Neural crest cell (in vitro differentiated cells): Measurements from ENCODE around the gene CTPS1. TPM values are rescaled to one million over a fixed set of nuclear protein-coding genes. Genes with fewer than 3 reads are reported as not detected.
A peak's percentile ranks its signal among the peaks of the same experiment; 100 is the strongest.

ENCODE experiments used
- DNase-seq: peaks from one replicate; pipeline ENCODE4 v3.0.0; 2021; ENCODE audit warnings: low read depth, mixed read lengths, low spot score
- H3K27ac Mint-ChIP-seq: one replicate; pipeline ENCODE4 v1.8.0; 2021; ENCODE audit warnings: mild to moderate bottlenecking, mixed read lengths; ENCODE audit not compliant: unreplicated experiment
- H3K27me3 Mint-ChIP-seq: 2 replicates; pipeline ENCODE4 v1.8.0; 2021; ENCODE audit warnings: low read depth, mild to moderate bottlenecking, mixed read lengths
- H3K36me3 Mint-ChIP-seq: 2 replicates; pipeline ENCODE4 v1.8.0; 2021; ENCODE audit warnings: low read depth, mild to moderate bottlenecking, mixed read lengths
- H3K4me1 Mint-ChIP-seq: 2 replicates; pipeline ENCODE4 v1.8.0; 2021; ENCODE audit warnings: mixed read lengths
- H3K4me3 Mint-ChIP-seq: one replicate; pipeline ENCODE4 v1.8.0; 2021; ENCODE audit warnings: mild to moderate bottlenecking, mixed read lengths
- H3K9me3 Mint-ChIP-seq: 2 replicates; pipeline ENCODE4 v1.8.0; 2021; ENCODE audit warnings: mixed read lengths
- CTCF ChIP-seq: fragments of 200-600 bp; sonication (generic); conservative IDR thresholded peaks from 2 replicates; pipeline ENCODE4 v1.5.0; 2021; ENCODE audit warnings: antibody characterized with exemption, mild to moderate bottlenecking
- total RNA-seq: library from RNA; stranded (reverse); gene quantifications from 2 replicates; pipeline ENCODE4 v1.2.1, GENCODE V29; 2021

The CTPS1 gene
- total RNA-seq, 1 donor from 2014 or later = 114 TPM

GRCh38 chr1:40945491-40945973 lies 34.0 kb upstream of the CTPS1 start:
- H3K36me3 Mint-ChIP-seq = no peaks in the 10 kb centered on the region
- TF ChIP-seq CTCF = no peak
- peaks cover 4% of the 10 kb centered on the region for H3K4me1 Mint-ChIP-seq
- no peak for DNase-seq
- H3K9me3 Mint-ChIP-seq = peaks cover 4% of the 10 kb centered on the region
- peaks cover 11% of the 10 kb centered on the region for H3K27me3 Mint-ChIP-seq
- no peak overlapping the region for H3K4me3 Mint-ChIP-seq
- no peak overlapping the region for H3K27ac Mint-ChIP-seq

- peaks cover 29% of the 10 kb centered on the region for H3K27me3 Mint-ChIP-seq
- no peak overlapping the region for H3K27ac Mint-ChIP-seq
- H3K36me3 Mint-ChIP-seq = no peaks in the 10 kb centered on the region
- no peak overlapping the region for H3K4me3 Mint-ChIP-seq
- DNase-seq = peak; percentile 45
- H3K4me1 Mint-ChIP-seq = peaks cover 4% of the 10 kb centered on the region
- TF ChIP-seq CTCF = peak; percentile 77
- H3K9me3 Mint-ChIP-seq = peaks cover 4% of the 10 kb centered on the region
Measured at GRCh38 chr1:40948741-40949443, 30.6 kb upstream of the CTPS1 start.

GRCh38 chr1:40949563-40949962 lies 29.9 kb upstream of the CTPS1 start:
- Mint-ChIP-seq H3K4me1 (peaks cover 4% of the 10 kb centered on the region), H3K36me3 (no peaks in the 10 kb centered on the region)

GRCh38 chr1:40951943-40952743 lies 27.4 kb upstream of the CTPS1 start:
- DNase-seq = peak; percentile 73
- H3K4me1 Mint-ChIP-seq = peaks cover 4% of the 10 kb centered on the region
- no peaks in the 10 kb centered on the region for H3K9me3 Mint-ChIP-seq
- no peak overlapping the region for H3K4me3 Mint-ChIP-seq
- peaks cover 38% of the 10 kb centered on the region for H3K27me3 Mint-ChIP-seq
- H3K36me3 Mint-ChIP-seq = no peaks in the 10 kb centered on the region
- peak; percentile 97 for TF ChIP-seq CTCF
- H3K27ac Mint-ChIP-seq = peak overlapping the region; percentile 14

More at GRCh38 chr1:40949563-40949962, 29.9 kb upstream of the CTPS1 start:
- Mint-ChIP-seq H3K27ac (no peak overlapping the region), H3K9me3 (peaks cover 4% of the 10 kb centered on the region), H3K4me3 (no peak overlapping the region), H3K27me3 (peaks cover 36% of the 10 kb centered on the region)
- TF ChIP-seq CTCF = no peak
- DNase-seq = no peak

- H3K27ac Mint-ChIP-seq = peak overlapping the region; percentile 14
- no peak for TF ChIP-seq CTCF
- DNase-seq = no peak
Measured at GRCh38 chr1:40952744-40953315, 26.7 kb upstream of the CTPS1 start.

More at GRCh38 chr1:40952744-40953315, 26.7 kb upstream of the CTPS1 start:
- H3K9me3 Mint-ChIP-seq = no peaks in the 10 kb centered on the region
- peaks cover 4% of the 10 kb centered on the region for H3K4me1 Mint-ChIP-seq
- H3K27me3 Mint-ChIP-seq = peaks cover 38% of the 10 kb centered on the region
- H3K4me3 Mint-ChIP-seq = no peak overlapping the region
- no peaks in the 10 kb centered on the region for H3K36me3 Mint-ChIP-seq
